Mesodermal cell (in vitro differentiated cells): ENCODE measurements around the gene MNAT1. TPM values are rescaled to one million over a fixed set of nuclear protein-coding genes. Genes with fewer than 3 reads are reported as not detected.
A peak's percentile ranks its signal among the peaks of the same experiment; 100 is the strongest.

Source experiments
- H3K27ac ChIP-seq: 2 replicates; pipeline ENCODE4 v1.7.0; 2013; ENCODE audit warnings: mild to moderate bottlenecking, low read depth, low read length, moderate library complexity; ENCODE audit not compliant: severe bottlenecking
- H3K36me3 ChIP-seq: 2 replicates; pipeline ENCODE4 v1.7.1; 2013; ENCODE audit warnings: mild to moderate bottlenecking, low read length, moderate library complexity; ENCODE audit not compliant: control insufficient read depth, insufficient read depth
- H3K4me1 ChIP-seq: one replicate; pipeline ENCODE4 v1.7.1; 2013; ENCODE audit warnings: mild to moderate bottlenecking, low read length; ENCODE audit not compliant: insufficient read depth, control insufficient read depth, poor library complexity, severe bottlenecking
- H3K4me3 ChIP-seq: 2 replicates; pipeline ENCODE4 v1.7.0; 2013; ENCODE audit warnings: low read length, control low read depth, mild to moderate bottlenecking; ENCODE audit not compliant: insufficient read depth, poor library complexity, severe bottlenecking; ENCODE audit errors: extremely low read depth
- H3K9me3 ChIP-seq: 2 replicates; pipeline ENCODE4 v1.7.1; 2013; ENCODE audit warnings: mild to moderate bottlenecking, low read length, moderate library complexity; ENCODE audit not compliant: control insufficient read depth
- WGBS, 2 experiments: methylation state at CpG; one replicate each; pipeline ENCODE4 v1.1.5; 2013; ENCODE audit warnings: missing lambda C conversion rate in 2 of 2; ENCODE audit not compliant: insufficient coverage in 2 of 2; 5-methylcytosine and 5-hydroxymethylcytosine counted together
- polyA plus RNA-seq, 2 experiments: library from polyadenylated mRNA; stranded (reverse); fragments of 50-300 nt; gene quantifications; one replicate each; pipeline ENCODE4 v1.2.3, GENCODE V29; 2013

Gene MNAT1
- 48.4 TPM for polyA plus RNA-seq (2013, experiment 1 of 2)
- polyA plus RNA-seq (2013, experiment 2 of 2) = 55.4 TPM

DNA sequence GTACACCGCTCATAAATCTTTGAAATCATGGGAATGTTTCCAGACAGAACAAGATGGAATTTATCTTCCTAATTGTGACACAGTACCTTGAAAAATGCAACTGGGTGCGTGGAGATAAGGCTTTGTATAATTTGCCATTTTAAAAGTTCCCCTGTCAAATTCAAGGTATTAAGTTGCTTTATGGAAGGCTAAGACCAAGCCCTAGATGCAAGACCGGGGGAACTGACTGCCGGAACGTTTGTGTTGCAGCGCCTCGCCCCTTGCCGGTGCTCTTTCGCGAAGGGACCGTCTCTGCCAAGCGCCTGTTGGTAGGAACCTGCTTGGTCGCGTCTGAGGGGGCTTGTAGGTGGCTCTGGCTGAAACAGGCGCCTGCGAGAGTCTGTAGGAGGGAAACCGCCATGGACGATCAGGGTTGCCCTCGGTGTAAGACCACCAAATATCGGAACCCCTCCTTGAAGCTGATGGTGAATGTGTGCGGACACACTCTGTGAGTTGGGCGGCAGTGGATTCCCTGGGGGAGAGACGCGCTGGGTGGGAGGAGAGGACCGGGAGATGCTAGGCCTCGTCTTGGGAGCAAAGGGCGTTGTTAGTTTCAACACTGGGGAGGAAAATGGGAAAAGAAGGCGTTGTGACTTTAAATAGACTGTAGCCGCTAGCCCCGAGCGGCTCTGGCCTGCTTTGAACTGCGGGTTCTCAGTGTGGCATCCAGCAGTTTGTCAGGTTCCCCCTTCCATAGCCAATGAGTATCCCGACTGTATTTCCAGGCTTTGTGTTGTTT, at the start of gene MNAT1:
MNAT1 (plus strand) TSS at position 297 of the 778 bp plus-strand sequence; CDS start at position 399, 102 bp downstream.
- H3K36me3 ChIP-seq = no peaks in the 10 kb centered on the region
- H3K4me1 ChIP-seq = peaks cover 5% of the 10 kb centered on the region
- WGBS, 2 experiments = 0 to 2% methylated on average over 20 to 23 of the region's 33 CpGs
- H3K4me3 ChIP-seq = peak within 1 kb of the TSS; percentile 91
- H3K27ac ChIP-seq = peak within 1 kb of the TSS; percentile 60
- no peaks in the 10 kb centered on the region for H3K9me3 ChIP-seq

DNA sequence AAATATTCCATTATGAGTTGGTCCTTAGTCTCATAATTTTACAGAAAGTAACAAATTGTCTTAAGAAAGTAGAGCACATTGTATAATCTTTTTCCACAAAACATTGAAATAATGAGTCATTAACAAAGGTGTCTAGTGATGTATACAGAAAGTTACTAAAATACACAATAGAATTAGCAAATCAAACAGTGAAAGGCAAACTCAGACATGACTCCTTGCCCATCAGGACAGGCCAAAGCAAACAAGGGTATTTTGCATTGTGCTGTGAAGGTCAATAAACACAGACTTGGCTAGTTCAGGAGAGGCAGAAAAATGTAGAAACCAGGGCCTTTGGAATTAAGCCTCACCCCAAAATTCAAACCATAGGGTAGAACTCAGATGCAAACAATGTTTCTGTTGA, 47.7 kb upstream of the MNAT1 start:
- H3K27ac ChIP-seq = no peak overlapping the region
- H3K4me1 ChIP-seq = no peaks in the 10 kb centered on the region
- H3K36me3 ChIP-seq = no peaks in the 10 kb centered on the region
- no peak overlapping the region for H3K4me3 ChIP-seq
- no peaks in the 10 kb centered on the region for H3K9me3 ChIP-seq

DNA sequence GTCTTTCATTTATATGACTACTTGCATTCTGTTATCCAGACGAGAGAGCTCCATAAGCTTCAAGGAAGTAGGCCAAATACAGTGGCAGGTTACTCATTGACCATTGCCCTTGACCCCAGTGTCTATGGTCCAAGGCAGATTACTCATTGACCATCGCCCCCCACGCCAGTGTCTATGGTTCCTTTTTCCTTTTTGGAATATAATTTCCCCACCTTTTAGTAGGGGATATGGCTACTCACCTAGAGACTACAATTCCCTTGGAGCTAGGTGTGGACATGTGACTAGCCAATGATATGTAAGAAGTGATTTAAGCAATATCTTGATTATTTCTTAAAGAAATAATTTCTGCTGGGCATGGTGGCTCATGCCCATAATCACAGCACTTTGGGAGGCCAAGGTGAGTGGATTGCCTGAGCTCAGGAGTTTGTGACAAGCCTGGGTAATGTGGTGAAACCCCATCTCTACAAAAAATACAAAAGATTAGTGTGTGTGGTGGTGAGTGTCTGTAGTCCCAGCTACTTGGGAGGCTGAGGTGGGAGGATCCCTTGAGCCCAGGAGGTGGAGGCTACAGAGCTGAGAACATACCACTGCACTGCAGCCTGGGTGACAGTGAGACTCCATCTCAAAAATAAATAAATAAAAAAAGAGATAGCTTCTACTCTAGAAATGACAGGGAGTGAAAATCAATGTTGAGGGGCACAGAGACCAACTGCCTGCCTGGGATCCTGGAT, 43.0 kb upstream of the MNAT1 start:
- no peak overlapping the region for H3K27ac ChIP-seq
- no peaks in the 10 kb centered on the region for H3K36me3 ChIP-seq
- WGBS, 2 experiments = 83 to 89% methylated on average over 1 to 3 of the region's 3 CpGs
- H3K4me3 ChIP-seq = no peak overlapping the region
- no peaks in the 10 kb centered on the region for H3K9me3 ChIP-seq
- H3K4me1 ChIP-seq = no peaks in the 10 kb centered on the region

DNA sequence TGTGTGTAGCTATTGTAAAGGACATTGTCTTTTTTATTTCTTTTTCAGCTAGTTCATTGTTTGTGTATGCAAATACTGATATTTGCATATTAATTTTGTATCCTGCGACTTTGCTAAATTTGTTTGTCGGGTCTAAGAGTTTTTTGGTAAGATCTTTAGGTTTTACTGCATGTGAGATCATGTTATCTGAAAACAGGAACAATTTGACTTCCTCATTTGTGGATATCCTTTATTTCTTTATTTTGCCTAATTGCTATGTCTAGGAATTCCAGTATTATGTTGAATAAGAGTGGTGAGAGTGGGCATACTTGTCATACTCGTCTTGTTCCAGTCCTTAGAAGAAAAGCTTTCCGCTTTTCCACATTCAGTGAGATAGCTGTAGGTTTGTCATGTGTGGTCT, 39.2 kb upstream of the MNAT1 start:
- no peak overlapping the region for H3K4me3 ChIP-seq
- H3K9me3 ChIP-seq = no peaks in the 10 kb centered on the region
- WGBS, 2 experiments = 100% methylated on average over 1 of the region's 4 CpGs; no CpG with 5 or more reads in 1 of the 2 experiments
- H3K4me1 ChIP-seq = no peaks in the 10 kb centered on the region
- H3K36me3 ChIP-seq = no peaks in the 10 kb centered on the region
- H3K27ac ChIP-seq = no peak overlapping the region

DNA sequence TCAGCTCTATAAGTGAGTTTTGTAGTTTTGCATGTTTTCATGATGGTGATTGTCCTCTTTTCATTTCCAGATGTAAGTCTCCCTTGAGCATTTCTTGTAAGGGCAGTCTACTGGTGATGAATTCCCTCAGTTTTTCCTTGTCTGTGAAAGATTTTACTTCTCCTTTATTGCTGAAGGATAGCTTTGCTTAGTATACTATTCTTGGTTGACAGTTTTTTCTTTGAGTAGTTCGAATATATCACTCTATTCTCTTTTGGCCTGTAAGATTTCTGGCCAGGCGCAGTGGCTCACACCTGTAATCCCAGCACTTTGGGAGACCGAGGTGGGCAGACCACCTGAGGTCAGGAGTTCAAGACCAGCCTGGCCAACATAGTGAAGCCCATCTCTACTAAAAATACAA, 34.0 kb upstream of the MNAT1 start:
- no peaks in the 10 kb centered on the region for H3K4me1 ChIP-seq
- H3K4me3 ChIP-seq = no peak overlapping the region
- no peak overlapping the region for H3K27ac ChIP-seq
- no peaks in the 10 kb centered on the region for H3K36me3 ChIP-seq
- H3K9me3 ChIP-seq = no peaks in the 10 kb centered on the region
- WGBS, 2 experiments = no CpG with 5 or more reads among the region's 3 CpGs

DNA sequence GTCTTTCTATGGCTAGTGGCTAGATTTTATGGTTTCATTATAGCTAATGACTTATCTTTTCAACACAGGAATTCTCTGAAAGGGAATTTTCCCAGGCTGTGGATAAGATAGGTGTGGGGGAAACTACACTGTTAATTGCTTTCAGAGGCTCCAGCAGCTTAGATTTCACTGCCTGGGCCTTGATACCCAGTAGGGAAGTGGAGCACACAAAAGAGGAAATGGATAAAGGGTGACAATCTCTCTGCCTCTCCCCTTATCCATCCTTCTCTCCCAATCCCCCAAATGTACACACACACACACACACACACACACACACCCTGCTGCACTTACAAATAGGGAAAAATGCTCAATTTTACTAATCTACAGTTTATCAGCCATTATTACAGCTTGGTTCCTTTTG, 29.5 kb upstream of the MNAT1 start:
- Histone ChIP-seq H3K4me1 (no peaks in the 10 kb centered on the region), H3K9me3 (no peaks in the 10 kb centered on the region), H3K27ac (no peak overlapping the region)

DNA sequence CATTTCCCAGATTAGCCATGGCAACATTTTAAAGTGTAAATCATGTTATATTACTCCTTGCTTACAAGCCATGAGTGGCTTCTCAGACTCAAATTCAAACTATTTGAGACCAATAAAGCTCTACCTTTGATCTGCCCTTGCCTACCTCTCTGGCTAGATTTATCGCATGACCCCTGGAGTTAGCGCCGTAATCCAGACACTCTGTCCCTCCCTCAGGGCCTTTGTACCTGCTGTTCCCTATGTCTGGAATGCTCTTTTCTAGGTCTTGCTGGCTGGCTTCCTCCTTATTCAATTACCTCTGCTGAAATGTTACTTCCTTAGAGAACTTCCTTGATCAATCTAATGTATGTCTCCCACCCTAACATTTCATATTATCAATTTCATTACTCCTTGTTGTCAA, 26.7 kb upstream of the MNAT1 start:
- H3K9me3 ChIP-seq = no peaks in the 10 kb centered on the region
- H3K4me1 ChIP-seq = no peaks in the 10 kb centered on the region
- no peaks in the 10 kb centered on the region for H3K36me3 ChIP-seq
- H3K27ac ChIP-seq = no peak overlapping the region
- WGBS, 2 experiments = 98 to 100% methylated on average over 3 of the region's 3 CpGs
- H3K4me3 ChIP-seq = no peak overlapping the region

More for the DNA sequence above, 29.5 kb upstream of the MNAT1 start:
- H3K4me3 ChIP-seq = no peak overlapping the region
- H3K36me3 ChIP-seq = no peaks in the 10 kb centered on the region

DNA sequence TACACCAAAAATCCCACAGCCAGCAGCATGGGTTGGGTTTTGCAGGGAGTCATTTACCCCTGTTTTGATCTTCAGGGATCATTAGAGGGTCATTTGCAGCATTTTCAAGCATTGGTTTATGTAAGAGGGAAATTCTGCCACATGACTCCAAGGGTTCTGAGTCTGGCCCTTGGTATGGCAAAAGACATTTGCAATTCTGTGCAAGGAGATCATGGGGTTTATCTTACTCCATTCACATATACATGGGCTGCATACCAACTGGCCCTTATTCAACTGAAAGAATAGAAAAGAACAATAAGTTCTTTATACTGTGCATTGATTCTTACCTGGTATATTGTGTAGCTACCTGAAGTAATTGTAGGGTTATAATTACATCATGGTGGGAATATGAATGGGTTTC, 24.1 kb upstream of the MNAT1 start:
- Histone ChIP-seq H3K4me3 (no peak overlapping the region), H3K27ac (no peak overlapping the region), H3K36me3 (peaks cover 7% of the 10 kb centered on the region), H3K9me3 (no peaks in the 10 kb centered on the region), H3K4me1 (no peaks in the 10 kb centered on the region)

DNA sequence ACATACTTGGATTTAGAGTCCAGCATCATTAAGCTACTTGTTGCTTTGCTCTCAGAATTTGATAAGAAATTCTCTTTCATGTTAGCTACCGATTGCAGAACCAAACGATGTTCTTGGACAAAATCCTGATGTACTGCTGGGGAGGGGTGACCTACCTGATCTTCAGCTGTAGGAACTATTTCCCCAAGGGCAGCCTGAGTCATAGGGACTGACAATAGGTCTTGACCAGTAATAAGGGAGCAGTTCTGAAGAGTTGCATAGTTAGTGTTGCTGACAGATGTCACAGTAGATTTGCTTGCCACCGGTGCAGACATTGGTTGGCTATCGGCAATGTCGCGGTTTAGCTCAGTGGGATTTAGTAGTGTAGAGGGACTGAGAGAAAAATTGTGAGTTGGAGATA, 21.0 kb upstream of the MNAT1 start:
- H3K4me1 ChIP-seq = no peaks in the 10 kb centered on the region
- 93% methylated on average over 6 of the region's 6 CpGs for WGBS, 2 experiments
- H3K27ac ChIP-seq = no peak overlapping the region
- H3K36me3 ChIP-seq = peaks cover 7% of the 10 kb centered on the region
- no peaks in the 10 kb centered on the region for H3K9me3 ChIP-seq
- H3K4me3 ChIP-seq = no peak overlapping the region

DNA sequence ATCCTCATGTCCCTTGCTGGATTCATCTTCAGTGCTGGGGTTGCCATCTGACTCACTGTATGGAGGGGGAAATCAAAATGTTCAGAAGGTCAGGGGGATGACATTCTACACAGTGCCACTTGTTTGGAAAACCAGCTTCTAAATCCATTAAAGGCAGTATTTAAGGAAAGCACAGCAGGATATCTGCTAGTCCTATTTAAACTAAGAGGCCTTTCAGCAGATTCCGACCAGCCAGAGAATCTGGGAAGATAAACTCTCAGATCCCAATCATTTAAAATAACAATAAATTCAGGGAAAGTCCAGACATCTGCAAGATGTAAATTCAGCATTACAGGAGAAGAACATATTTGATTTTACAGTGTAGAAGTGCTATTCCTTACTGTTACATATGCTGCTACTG, 14.2 kb upstream of the MNAT1 start:
- H3K4me1 ChIP-seq = peaks cover 7% of the 10 kb centered on the region
- WGBS, 2 experiments = 50% methylated on average over 1 of the region's 1 CpG; no CpG with 5 or more reads in 1 of the 2 experiments
- H3K36me3 ChIP-seq = peaks cover 18% of the 10 kb centered on the region
- no peaks in the 10 kb centered on the region for H3K9me3 ChIP-seq
- no peak overlapping the region for H3K4me3 ChIP-seq
- H3K27ac ChIP-seq = no peak overlapping the region

DNA sequence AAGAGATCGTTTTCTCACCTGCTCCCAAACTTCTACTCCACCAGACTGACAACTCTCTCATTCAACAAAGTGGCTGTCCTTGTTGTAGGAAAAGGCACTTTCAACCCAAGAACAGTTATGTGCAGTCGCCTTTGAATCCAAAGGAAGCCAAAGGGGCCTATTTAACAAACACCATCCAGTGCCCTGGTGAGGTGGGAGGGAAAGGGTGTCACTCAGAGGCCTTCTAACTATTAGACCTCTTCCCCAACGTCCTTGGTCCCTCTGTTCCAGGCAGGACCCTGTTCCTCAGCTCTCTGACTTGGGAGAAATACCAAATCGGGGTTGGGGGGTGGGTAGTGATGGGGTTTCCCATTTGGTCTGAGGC, 13.6 kb upstream of the MNAT1 start:
- Histone ChIP-seq H3K36me3 (peaks cover 18% of the 10 kb centered on the region), H3K27ac (peak overlapping the region; percentile 23), H3K4me3 (peak overlapping the region; percentile 78), H3K9me3 (no peaks in the 10 kb centered on the region), H3K4me1 (peaks cover 7% of the 10 kb centered on the region)
- WGBS, 2 experiments = 8 to 11% methylated on average over 1 to 2 of the region's 4 CpGs
